GM12801 (cell line): ENCODE data around the gene KIF16B.

ENCODE experiments used
- TF ChIP-seq, protein P1 (sequence below): IDR thresholded peaks from one replicate; pipeline ENCODE4 v1.5.1; 2011; ENCODE audit warnings: control low read depth; ENCODE audit not compliant: insufficient read length; ENCODE audit errors: extremely low read depth

Gene KIF16B

DNA sequence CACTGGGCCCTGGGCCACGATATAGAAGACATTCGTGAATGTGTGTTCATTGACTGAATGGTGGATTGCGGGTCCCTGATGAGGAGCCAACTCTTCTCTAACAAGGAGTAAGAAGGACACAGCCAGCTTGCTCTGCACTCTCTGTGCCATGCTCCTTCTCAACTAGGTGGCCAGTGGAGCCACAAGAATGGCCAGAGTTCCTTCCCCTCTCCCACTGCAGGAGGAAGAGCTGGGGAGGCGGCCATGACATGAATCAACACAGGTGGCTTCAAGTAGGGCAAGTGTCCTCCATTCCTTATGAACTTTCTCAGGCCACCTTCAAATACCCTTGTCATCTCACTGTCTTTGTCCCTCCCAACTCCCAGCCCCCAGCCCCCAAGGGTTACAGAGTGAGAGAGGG, 305.7 kb downstream of the KIF16B start:
- TF ChIP-seq, protein P1, sequence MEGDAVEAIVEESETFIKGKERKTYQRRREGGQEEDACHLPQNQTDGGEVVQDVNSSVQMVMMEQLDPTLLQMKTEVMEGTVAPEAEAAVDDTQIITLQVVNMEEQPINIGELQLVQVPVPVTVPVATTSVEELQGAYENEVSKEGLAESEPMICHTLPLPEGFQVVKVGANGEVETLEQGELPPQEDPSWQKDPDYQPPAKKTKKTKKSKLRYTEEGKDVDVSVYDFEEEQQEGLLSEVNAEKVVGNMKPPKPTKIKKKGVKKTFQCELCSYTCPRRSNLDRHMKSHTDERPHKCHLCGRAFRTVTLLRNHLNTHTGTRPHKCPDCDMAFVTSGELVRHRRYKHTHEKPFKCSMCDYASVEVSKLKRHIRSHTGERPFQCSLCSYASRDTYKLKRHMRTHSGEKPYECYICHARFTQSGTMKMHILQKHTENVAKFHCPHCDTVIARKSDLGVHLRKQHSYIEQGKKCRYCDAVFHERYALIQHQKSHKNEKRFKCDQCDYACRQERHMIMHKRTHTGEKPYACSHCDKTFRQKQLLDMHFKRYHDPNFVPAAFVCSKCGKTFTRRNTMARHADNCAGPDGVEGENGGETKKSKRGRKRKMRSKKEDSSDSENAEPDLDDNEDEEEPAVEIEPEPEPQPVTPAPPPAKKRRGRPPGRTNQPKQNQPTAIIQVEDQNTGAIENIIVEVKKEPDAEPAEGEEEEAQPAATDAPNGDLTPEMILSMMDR, result no peak

DNA sequence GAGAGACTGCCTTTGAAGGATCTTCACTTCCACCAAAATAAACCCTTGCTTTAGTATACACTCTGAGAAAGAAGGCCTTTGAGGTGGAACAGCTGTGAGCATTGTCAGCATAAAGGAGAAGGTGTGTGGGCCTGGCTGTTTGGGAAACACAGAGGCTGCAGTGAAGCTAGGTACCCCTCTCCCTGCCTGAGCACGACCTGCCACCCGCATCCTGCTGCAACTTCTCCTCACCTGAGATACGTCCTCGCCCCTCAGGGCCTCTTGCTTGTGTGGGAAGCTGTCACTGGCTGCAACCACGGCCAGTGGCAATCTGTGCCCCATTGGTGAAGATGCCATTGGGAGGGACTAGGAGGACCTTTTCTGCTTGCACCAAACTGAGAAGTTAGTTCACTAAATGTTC, 307.9 kb downstream of the KIF16B start:
- TF ChIP-seq, protein P1, result no peak

DNA sequence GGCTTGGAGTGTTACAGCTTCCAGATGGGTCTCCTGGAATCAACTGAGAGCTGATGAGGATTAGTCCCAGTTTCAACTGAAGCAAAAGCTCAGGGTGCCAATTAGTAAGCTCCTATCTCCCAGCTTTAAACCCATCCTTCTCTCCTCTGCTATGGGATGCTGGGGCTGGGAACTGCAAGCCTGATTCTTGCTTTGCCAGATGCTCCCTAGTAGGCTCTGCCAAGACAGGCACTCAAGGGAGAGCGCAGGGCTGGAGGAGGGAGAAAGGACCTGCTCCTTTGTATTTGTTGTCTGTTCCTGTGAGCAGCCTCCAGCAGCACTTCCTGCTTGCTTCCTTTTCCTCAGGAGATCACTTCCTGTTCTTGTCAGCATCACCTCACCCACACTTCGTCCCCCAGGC, 309.7 kb downstream of the KIF16B start:
- TF ChIP-seq, protein P1, result no peak

DNA sequence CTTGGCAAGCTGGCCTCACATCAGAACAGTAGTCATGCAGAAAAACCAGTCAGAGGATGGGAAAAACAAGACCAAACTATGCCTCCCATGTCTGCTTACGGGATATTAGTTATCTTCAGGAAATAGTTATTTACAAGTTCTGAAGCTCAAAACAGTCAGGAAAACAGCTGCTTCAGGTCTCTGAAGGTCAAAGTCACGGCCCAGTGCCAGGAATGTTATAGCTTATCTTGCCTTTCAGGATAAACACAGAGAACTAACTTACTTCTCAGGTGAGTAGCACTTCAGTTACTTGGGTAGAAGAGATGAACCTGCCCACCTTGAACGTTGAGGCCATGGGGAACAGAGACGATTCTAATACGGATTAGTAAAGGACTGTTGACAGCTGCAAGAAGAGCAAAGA, 310.7 kb downstream of the KIF16B start:
- TF ChIP-seq, protein P1, result no peak

DNA sequence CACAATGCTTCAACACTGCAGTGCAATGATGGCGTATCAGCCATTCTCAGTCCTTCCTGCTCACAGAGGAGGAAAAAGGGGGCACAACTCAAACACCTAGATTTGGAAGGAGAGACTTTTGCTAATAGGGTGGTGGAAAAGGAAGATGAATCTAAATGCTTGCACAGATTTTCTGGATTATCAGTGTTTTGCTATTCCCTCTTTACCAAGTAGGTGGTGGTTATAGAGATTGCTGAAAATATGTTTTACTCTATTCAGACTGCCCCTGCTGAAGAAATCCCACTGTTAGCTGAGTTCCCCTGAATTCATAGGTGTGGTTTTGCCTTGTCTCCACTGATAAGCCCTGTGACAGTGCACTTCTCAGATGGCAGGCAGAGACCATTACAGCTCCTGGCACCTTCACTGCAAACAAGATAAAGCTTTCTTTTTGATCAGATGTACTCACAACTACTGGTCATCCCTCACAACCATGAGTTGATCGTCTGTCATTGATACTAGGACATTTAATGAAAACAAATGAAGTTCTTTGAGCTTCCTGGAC, 311.4 kb downstream of the KIF16B start:
- TF ChIP-seq, protein P1, result no peak

DNA sequence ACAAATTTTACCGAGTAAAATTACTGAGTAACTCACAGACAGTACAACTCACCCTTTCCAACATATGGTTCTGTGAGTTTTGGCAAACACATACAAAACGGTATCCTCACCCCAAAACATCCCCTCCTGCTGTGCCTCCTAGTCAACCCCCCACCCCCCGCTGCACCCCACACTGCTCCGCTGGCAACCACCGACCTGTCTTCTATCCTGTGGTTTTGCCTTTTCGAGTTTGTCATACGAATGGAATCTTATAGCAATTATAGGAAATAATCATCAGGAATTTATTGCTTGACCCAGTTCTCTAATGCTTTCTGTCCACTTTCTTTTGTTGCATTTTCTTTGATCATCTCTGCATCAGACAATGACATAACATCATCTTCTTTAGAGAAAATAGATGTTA, 312.3 kb downstream of the KIF16B start:
- TF ChIP-seq, protein P1, result no peak

DNA sequence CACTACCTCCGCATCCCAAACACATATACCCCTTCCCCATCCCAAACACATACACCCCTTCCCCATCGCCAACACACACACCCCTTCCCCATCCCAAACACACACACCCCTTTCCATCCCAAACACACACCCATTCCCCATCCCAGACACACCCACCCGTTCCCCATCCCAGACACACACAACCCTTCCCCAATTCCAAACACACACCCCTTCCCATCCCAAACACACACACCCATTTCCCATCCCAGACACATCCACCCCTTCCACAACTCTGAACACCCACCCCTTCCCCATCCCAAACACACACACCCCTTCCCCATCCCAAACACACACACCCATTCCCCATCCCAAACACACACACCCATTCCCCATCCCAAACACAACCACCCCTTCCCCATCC, 314.5 kb downstream of the KIF16B start:
- TF ChIP-seq, protein P1, result no peak
